GM19467 (cell line): ENCODE results near the gene GIPC1.
"Not testable (repeated sequence)": the region's sequence is repeated elsewhere in the genome, so short reads cannot be mapped to it uniquely, and the experiment has no call there.

Experiments
- ATAC-seq: cut with Tn5 transposase; IDR thresholded peaks from one replicate; pipeline ENCODE4 v1.9.1; 2021; ENCODE audit warnings: mild to moderate bottlenecking, moderate library complexity; ENCODE audit not compliant: unreplicated experiment

Gene GIPC1

GRCh38 chr19:14496029-14496833 lies at the start of gene GIPC1:
Gene GIPC1 (minus strand): TSS chr19:14496127. CDS start chr19:14482976, 13,151 bp downstream.
- peak; percentile 54 for ATAC-seq

GRCh38 chr19:14545716-14546082 lies 49.8 kb upstream of the GIPC1 start:
- ATAC-seq = no peak

- no peak for ATAC-seq
Measured at GRCh38 chr19:14544977-14545715, 49.2 kb upstream of the GIPC1 start.

GRCh38 chr19:14544047-14544446 lies 48.1 kb upstream of the GIPC1 start:
- ATAC-seq = no peak

- no peak for ATAC-seq
Measured at GRCh38 chr19:14542711-14543328, 46.9 kb upstream of the GIPC1 start.

GRCh38 chr19:14541979-14542378 lies 46.1 kb upstream of the GIPC1 start:
- ATAC-seq = not testable (repeated sequence)

- ATAC-seq = no peak
Measured at GRCh38 chr19:14540741-14541525, 45.0 kb upstream of the GIPC1 start.

GRCh38 chr19:14536926-14537692 lies 41.2 kb upstream of the GIPC1 start:
- ATAC-seq = no peak

- no peak for ATAC-seq
Measured at GRCh38 chr19:14533450-14533849, 37.5 kb upstream of the GIPC1 start.

GRCh38 chr19:14530506-14530905 lies 34.6 kb upstream of the GIPC1 start:
- no peak for ATAC-seq

- no peak for ATAC-seq
Measured at GRCh38 chr19:14530005-14530348, 34.0 kb upstream of the GIPC1 start.

GRCh38 chr19:14529254-14530004 lies 33.5 kb upstream of the GIPC1 start, which contains the start of gene TECR:
Gene TECR (plus strand): TSS chr19:14529594. CDS start chr19:14529697, 103 bp downstream.
- peak; percentile 96 for ATAC-seq

GRCh38 chr19:14528419-14529253 lies 32.7 kb upstream of the GIPC1 start:
- no peak for ATAC-seq

- ATAC-seq = no peak
Measured at GRCh38 chr19:14526423-14526822, 30.5 kb upstream of the GIPC1 start.

GRCh38 chr19:14525729-14526128 lies 29.8 kb upstream of the GIPC1 start:
- ATAC-seq = no peak

GRCh38 chr19:14520543-14520942 lies 24.6 kb upstream of the GIPC1 start:
- ATAC-seq = no peak

GRCh38 chr19:14519860-14520407 lies 24.0 kb upstream of the GIPC1 start:
- no peak for ATAC-seq

GRCh38 chr19:14519245-14519859 lies 23.4 kb upstream of the GIPC1 start:
- no peak for ATAC-seq
